Measurements from ENCODE around the gene MAP3K4.

GRCh38 chr6:161115468-161115867 is 123.9 kb downstream of the MAP3K4 start:
- TF ChIP-seq, protein P1, sequence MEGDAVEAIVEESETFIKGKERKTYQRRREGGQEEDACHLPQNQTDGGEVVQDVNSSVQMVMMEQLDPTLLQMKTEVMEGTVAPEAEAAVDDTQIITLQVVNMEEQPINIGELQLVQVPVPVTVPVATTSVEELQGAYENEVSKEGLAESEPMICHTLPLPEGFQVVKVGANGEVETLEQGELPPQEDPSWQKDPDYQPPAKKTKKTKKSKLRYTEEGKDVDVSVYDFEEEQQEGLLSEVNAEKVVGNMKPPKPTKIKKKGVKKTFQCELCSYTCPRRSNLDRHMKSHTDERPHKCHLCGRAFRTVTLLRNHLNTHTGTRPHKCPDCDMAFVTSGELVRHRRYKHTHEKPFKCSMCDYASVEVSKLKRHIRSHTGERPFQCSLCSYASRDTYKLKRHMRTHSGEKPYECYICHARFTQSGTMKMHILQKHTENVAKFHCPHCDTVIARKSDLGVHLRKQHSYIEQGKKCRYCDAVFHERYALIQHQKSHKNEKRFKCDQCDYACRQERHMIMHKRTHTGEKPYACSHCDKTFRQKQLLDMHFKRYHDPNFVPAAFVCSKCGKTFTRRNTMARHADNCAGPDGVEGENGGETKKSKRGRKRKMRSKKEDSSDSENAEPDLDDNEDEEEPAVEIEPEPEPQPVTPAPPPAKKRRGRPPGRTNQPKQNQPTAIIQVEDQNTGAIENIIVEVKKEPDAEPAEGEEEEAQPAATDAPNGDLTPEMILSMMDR (conservative IDR thresholded peaks at IDR 0.05; ENCODE audit: low read length): no peak
- TF ChIP-seq EZH2phosphoT487 (IDR thresholded peaks at IDR 0.05; ENCODE audit: borderline replicate concordance): no peak
